ENCODE results near the gene VWA3B.
"Not testable (repeated sequence)": the region's sequence is repeated elsewhere in the genome, so short reads cannot be mapped to it uniquely, and the experiment has no call there.

VWA3B gene

DNA sequence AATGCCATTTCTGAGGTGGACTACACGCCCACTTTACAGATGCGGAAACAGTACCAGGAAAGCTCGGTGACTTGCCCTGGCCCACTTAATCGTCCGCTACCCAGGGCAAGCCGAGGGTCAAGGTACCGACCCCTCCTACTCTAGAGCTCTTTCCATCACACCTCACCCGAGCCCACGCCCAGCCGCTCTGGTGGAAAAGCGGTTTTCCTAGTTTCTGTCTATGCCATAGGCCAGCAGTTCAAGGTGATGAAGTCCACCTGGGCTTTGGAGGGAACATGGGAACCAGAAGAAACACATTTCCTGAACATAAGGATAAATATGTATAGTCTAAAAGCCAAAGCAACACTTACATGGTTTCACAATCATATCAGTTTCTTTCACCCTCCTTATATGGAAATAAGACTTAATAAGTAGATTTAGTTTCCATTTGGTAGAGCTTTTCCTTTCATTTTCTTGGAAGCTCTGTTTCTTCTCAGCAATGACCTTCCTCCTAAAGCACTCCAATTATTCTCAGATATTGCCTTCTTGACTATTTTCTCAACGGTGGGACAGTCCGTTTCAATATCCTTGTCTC, 567 bp downstream of the VWA3B start:
- no peak for DNase-seq

GRCh38 chr2:98088261-98088660, 1.3 kb downstream of the VWA3B start:
- DNase-seq = no peak

DNA sequence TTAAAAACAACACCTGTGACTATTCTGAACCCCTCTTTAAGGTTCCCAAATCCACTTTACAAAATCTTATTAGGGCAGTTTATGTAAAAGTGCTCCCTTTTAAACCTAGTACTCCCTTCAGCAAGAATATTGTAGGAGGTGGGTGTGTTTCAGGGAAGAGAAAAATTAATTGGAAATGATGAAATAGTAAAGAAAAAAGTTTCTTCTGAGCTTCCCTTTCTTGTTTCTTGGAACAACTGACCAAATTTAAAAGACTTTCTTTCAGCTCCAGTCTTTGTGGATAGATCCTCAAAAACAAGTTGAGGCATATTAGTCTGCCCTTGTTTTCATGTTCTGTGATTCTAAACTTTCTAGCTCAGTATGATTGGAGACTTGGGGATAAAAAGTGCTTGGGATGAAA, 3.0 kb downstream of the VWA3B start:
- DNase-seq = no peak

- DNase-seq = no peak
These were observed 4.0 kb downstream of the VWA3B start for GRCh38 chr2:98090951-98091350.

DNA sequence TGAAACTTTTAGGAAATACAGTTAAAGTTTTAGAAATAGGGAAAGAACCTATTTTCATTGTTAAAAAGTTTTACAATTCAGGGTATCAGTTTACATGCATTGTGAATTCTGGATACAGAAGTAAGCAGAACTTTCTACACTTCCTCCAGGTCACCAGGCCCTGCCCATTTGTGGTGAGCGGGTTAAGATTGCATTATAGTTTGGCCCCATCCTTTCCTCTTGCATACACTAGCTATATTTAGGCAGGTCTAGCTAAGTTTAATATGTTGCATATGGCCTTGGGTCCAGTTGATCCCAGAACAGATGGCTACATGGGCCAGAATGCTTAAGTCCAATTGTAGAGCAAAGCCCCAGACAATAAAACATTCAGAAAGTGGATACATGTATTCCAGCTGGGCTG, 4.8 kb downstream of the VWA3B start:
- no peak for DNase-seq

DNA sequence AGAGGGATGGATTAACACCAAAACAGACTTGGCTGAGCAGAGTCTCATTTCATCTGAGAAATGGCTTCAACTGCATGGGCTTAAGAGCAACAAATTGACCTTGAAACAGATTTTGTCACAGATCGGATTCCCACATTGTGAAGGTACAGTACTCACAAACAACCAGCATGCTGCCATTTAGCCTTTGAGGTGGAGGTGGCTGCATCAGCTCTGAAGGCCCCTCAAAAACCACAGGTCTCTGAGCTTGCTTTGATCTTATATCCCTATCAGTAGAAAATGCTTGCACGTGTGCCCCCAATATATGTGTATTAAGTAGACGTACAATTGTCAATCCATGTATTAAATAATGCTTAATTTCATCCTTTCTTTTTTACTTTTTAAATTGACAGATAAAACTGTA, 6.2 kb downstream of the VWA3B start:
- no peak for DNase-seq

DNA sequence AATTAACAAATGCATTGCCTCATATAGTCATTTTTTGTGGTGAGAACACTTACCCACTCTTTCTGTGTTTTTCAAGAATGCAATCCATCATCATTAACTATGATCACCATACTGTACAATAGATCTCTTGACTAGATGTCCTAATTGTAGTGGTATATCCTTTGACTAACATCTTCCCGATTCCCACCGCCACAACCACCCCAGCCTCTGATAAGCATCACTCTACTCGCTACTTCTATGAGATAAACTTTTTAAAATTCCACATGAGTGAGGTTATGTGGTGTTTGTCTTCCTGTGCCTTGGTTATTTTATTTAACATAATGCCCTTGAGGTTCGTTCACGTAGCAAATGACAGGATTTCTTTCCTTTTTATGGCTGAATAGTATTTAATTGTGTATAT, 6.6 kb downstream of the VWA3B start:
- no peak for DNase-seq

DNA sequence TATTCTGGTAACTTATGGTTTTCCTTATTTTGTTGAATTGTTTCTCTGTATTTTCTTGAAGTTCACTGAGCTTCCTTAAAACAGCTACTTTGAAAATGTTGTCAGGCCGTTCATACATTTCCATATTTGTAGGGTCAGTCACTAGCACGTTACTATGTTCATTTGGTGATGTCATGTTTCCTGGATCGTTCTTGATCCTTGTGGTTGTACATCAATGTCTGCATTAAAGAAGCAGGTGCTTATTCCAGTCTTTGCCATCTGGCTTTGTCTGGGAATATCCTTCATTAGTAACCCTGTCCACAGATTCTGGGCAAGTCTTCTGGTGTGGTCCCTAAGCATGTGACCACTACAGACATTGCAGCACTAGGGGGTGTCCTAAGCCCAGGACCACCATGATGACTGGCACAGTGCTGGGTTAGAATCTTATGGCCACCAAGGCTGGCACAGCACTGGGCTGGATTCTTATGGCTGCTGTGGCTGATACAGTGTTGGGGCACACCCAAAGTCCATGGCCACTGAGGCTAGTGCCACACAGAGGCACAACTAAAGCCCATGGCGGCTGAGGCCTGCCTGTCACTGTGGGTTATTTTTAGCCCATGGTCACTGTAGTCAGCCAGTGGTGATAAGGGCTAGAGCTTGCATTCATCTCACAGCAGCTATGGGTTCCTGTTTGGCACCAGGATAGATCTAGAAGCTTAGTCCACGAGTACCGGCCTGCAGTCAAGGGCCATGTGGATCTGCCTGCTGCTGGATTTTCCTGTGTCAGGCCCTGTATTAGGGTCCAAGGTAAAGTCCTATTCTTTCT, 13.2 kb downstream of the VWA3B start:
- DNase-seq = no peak

GRCh38 chr2:98102315-98102714, 15.3 kb downstream of the VWA3B start:
- DNase-seq = not testable (repeated sequence)

- DNase-seq = no peak
These were observed 15.9 kb downstream of the VWA3B start for GRCh38 chr2:98102878-98103277.

DNA sequence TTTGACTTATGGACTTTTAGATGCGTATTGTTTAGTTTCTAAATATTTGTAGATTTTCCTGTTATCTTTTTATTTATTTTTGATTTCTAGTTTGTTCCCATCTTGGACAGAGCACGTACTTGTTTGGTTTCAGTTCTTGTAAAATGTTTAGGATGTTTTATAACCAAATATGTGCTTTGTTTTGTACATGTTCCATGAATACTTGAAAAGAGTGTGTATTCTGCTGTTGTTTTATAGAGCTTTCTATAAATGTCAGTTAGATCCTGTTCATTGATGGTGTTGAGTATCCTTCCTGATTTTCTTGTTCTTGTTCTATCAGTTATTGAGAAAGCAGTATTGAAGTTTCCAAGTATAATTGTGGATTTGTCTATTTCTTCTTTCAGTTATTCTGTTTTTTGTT, 21.1 kb downstream of the VWA3B start:
- DNase-seq = no peak

DNA sequence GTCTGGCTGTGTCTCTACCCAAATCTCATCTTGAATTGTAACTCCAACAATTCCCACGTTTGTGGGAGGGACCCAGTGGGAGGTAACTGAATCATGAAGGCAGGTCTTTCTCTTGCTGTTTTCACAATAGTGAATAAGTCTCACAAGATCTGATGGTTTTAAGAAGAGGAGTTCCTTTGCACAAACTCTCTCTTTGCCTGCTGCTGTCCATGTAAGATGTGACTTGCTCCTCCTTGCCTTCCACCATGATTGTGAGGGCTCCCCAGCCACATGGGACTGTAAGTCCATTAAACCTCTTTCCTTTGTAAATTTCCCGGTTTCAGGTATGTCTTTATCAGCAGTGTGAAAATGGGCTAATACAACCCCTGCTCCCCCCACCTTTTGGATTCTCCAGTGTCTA, 23.8 kb downstream of the VWA3B start:
- DNase-seq = no peak

DNA sequence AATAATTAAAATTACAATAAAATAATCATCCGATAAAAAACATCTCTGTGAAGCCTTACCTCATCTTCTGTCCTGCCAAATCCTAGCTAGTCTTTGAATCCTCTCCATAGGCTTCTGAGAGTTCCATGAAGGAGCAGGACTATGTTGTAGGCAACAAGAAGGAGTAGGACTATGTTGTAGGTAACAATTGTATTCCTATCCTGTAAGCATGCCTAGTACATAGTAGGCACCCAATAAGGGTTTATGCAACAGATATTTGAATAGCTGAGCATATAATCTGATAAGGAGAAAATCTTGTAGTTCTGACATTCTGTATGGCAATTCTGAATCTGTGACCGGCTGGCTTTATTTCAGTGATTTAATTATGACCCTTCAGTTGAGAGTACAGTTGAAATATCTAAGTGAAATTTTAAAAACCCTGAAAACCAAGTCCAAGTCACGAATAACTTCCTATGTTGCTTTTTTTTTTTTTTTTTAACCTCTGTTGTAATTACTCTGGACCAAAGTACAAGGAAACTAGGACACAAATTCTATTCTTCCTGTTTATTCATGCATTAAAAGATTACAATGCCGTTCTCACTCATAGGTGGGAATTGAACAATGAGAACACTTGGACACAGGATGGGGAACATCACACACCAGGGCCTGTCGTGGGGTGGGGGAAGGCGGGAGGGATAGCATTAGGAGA, 27.8 kb downstream of the VWA3B start:
- DNase-seq = no peak

GRCh38 chr2:98118161-98118560, 31.2 kb downstream of the VWA3B start:
- DNase-seq = no peak

- DNase-seq = no peak
These were observed 31.9 kb downstream of the VWA3B start for GRCh38 chr2:98118852-98119251.

DNA sequence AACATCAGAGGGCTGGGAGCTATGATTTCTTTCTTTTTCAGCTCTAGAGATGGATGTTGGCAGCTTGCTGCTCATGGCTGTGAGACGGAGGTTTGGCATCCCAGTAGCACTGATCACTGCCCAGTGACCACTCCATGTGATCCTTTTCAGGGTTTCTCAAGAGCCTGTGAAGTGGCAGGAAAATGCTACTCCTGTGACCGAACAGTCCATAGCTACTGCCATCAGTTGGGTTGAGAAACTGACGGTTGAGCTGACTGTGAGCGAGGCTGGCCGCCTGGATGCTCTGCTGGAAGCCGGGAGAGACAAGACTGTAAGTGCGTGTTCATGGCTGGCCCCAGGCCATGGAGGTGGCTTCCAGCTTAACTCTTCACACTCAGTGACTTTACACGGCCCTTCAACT, 34.2 kb downstream of the VWA3B start:
- no peak for DNase-seq

- DNase-seq = no peak
These were observed 35.6 kb downstream of the VWA3B start for GRCh38 chr2:98122524-98122923.

GRCh38 chr2:98123286-98123685, 36.3 kb downstream of the VWA3B start:
- no peak for DNase-seq

DNA sequence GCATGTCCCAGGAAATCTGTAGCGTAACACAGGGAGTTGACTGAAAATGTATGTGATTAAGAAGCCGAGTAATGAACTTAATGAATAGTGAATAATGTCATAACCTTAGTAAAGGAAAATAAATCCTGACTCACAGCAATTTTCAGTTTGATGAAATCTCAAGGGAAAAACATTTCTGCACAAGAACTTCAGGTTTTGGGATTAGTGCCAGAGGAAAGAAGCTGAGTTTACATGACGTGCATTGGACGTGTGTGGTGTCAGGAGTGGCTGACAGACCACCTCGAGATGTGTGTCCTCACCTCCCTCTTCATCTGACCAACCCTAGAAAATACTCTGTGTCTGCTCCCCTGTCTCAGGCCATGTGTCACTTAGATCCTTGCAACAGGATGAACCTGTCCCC, 39.1 kb downstream of the VWA3B start:
- no peak for DNase-seq

GRCh38 chr2:98127229-98127989, 40.4 kb downstream of the VWA3B start:
- DNase-seq = no peak

GRCh38 chr2:98128556-98129109, 41.7 kb downstream of the VWA3B start:
- no peak for DNase-seq

DNA sequence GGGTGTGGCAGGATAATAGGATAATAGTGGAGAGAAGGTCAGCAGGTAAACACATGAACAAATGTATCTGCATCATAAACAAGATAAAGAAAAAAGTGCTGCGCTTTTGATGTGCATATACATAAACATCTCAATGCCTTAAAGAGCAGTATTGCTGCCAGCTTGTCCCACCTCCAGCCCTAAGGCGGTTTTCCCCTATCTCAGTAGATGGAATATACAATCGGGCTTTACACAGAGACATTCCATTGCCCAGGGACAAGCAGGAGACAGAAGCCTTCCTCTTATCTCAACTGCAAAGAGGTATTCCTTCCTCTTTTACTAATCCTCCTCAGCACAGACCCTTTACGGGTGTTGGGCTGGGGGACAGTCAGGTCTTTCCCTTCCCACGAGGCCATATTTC, 43.1 kb downstream of the VWA3B start:
- not testable (repeated sequence) for DNase-seq
